Upper lobe of right lung (tissue), 1 donor: Measurements from ENCODE around the gene CDK7. TPM values are rescaled to one million over a fixed set of nuclear protein-coding genes. Genes with fewer than 3 reads are reported as not detected.
"Not testable (repeated sequence)": the region's sequence is repeated elsewhere in the genome, so short reads cannot be mapped to it uniquely, and the experiment has no call there.

ENCODE experiments used
- ATAC-seq: fragments of 200-7000 bp; cut with Tn5 transposase; one replicate; pipeline ENCODE4 v1.9.1; 2020; ENCODE audit warnings: mild to moderate bottlenecking, moderate library complexity
- DNase-seq: peaks from one replicate; pipeline ENCODE4 v3.0.0-alpha.2; 2020
- H3K27ac ChIP-seq: fragments of 200-600 bp; one replicate; pipeline ENCODE4 v1.8.0; 2022
- H3K27me3 ChIP-seq: fragments of 200-600 bp; one replicate; pipeline ENCODE4 v1.8.0; 2022; ENCODE audit warnings: mild to moderate bottlenecking
- H3K36me3 ChIP-seq: fragments of 200-600 bp; one replicate; pipeline ENCODE4 v1.8.0; 2022
- H3K4me1 ChIP-seq: fragments of 200-600 bp; one replicate; pipeline ENCODE4 v1.8.0; 2022
- H3K4me3 ChIP-seq: fragments of 200-600 bp; one replicate; pipeline ENCODE4 v1.8.0; 2022; ENCODE audit warnings: mild to moderate bottlenecking
- H3K9me3 ChIP-seq: fragments of 200-600 bp; one replicate; pipeline ENCODE4 v1.8.0; 2022
- CTCF ChIP-seq: fragments of 200-600 bp; IDR thresholded peaks from one replicate; pipeline ENCODE4 v1.8.0; 2022; ENCODE audit warnings: antibody characterized with exemption
- intact Hi-C: fragments of 100-400 bp; cut with DNase I; formaldehyde crosslinking; loops from one replicate; pipeline ENCODE4 v1.11.0; 2022
- total RNA-seq: library from RNA; stranded (reverse); fragmentation: NEBNext Ultra II Directional; extraction: Animal tissue kit (Norgen Biotek cat#: 25700); gene quantifications from one replicate; pipeline ENCODE4 v1.2.1, GENCODE V29; 2021
- donor health status: DM: no; HTN: yes; CAD: no; lungs with severe emphysema.

The CDK7 gene
- total RNA-seq, 1 donor from 2014 or later = 21.9 TPM

- Histone ChIP-seq H3K27ac (no peak overlapping the region), H3K27me3 (no peaks in the 10 kb centered on the region), H3K9me3 (peaks cover 9% of the 10 kb centered on the region), H3K36me3 (peaks cover 24% of the 10 kb centered on the region), H3K4me3 (no peak overlapping the region), H3K4me1 (no peaks in the 10 kb centered on the region)
- intact Hi-C loops = no loop called here
- ATAC-seq = peak; percentile 79
- DNase-seq = no peak
- TF ChIP-seq CTCF = no peak
Measured at GRCh38 chr5:69252437-69252836, 17.8 kb downstream of the CDK7 start.

- H3K9me3 ChIP-seq, DNase-seq, H3K27ac ChIP-seq, H3K27me3 ChIP-seq, H3K4me3 ChIP-seq, H3K4me1 ChIP-seq, ATAC-seq, intact Hi-C loops: not testable (repeated sequence)
- peaks cover 59% of the 10 kb centered on the region for H3K36me3 ChIP-seq
Measured at GRCh38 chr5:69255940-69256339, 21.3 kb downstream of the CDK7 start.

- no peak overlapping the region for H3K27ac ChIP-seq
- intact Hi-C loops = no loop called here
- TF ChIP-seq CTCF = no peak
- H3K36me3 ChIP-seq = peaks cover 73% of the 10 kb centered on the region
- H3K27me3 ChIP-seq = no peaks in the 10 kb centered on the region
- H3K4me3 ChIP-seq = no peak overlapping the region
- no peak for DNase-seq
- no peaks in the 10 kb centered on the region for H3K9me3 ChIP-seq
- no peak for ATAC-seq
- no peaks in the 10 kb centered on the region for H3K4me1 ChIP-seq
Measured at GRCh38 chr5:69257577-69257976, 22.9 kb downstream of the CDK7 start.

- H3K4me1 ChIP-seq = no peaks in the 10 kb centered on the region
- intact Hi-C loops = no loop called here
- DNase-seq (no peak), ATAC-seq (no peak)
- no peak overlapping the region for H3K27ac ChIP-seq
- H3K36me3 ChIP-seq = peaks cover 90% of the 10 kb centered on the region
- no peaks in the 10 kb centered on the region for H3K27me3 ChIP-seq
- no peak overlapping the region for H3K4me3 ChIP-seq
- no peak for TF ChIP-seq CTCF
- no peaks in the 10 kb centered on the region for H3K9me3 ChIP-seq
Measured at GRCh38 chr5:69261034-69261433, 26.3 kb downstream of the CDK7 start.

GRCh38 chr5:69265931-69266330, 31.2 kb downstream of the CDK7 start:
- H3K9me3 ChIP-seq = no peaks in the 10 kb centered on the region
- no peaks in the 10 kb centered on the region for H3K27me3 ChIP-seq
- no peak overlapping the region for H3K27ac ChIP-seq
- DNase-seq (no peak), ATAC-seq (peak; percentile 43)
- peak; percentile 9 for TF ChIP-seq CTCF
- intact Hi-C loops = no loop called here
- H3K4me1 ChIP-seq = no peaks in the 10 kb centered on the region
- peaks cover 74% of the 10 kb centered on the region for H3K36me3 ChIP-seq
- no peak overlapping the region for H3K4me3 ChIP-seq

- Histone ChIP-seq H3K4me3 (no peak overlapping the region), H3K4me1 (no peaks in the 10 kb centered on the region), H3K9me3 (no peaks in the 10 kb centered on the region), H3K36me3 (peaks cover 63% of the 10 kb centered on the region), H3K27ac (no peak overlapping the region), H3K27me3 (no peaks in the 10 kb centered on the region)
- ATAC-seq (no peak), DNase-seq (no peak)
- intact Hi-C loops = no loop called here
- no peak for TF ChIP-seq CTCF
Measured at GRCh38 chr5:69268899-69269298, 34.2 kb downstream of the CDK7 start.
